Kidney (tissue), 14 donors: Measurements from ENCODE around the gene RREB1. TPM values are rescaled to one million over a fixed set of nuclear protein-coding genes. Genes with fewer than 3 reads are reported as not detected.

ENCODE experiments used
- DNase-seq, 5 donors: peaks; one replicate each; pipeline ENCODE4 v3.0.0-alpha.2; 2013 to 2020
- FAIRE-seq: peaks from 2 replicates; lab custom pipeline; 2012; peaks lifted over from hg19 to GRCh38; lab: Jason Lieb, UNC
- H3K27ac ChIP-seq, 2 donors: one replicate each; pipeline ENCODE4 v1.7.0; 2013; ENCODE audit warnings: low read depth in 2 of 2, low read length in 2 of 2, inconsistent platforms in 1 of 2
- H3K27me3 ChIP-seq: one replicate; pipeline ENCODE4 v1.7.1; 2013; ENCODE audit warnings: low read length, inconsistent platforms; ENCODE audit not compliant: control insufficient read depth, insufficient read depth
- H3K36me3 ChIP-seq, 3 donors: one replicate each; pipeline versions ENCODE4 v1.7.0 to v1.7.1; 2013; ENCODE audit warnings: low read length in 3 of 3, control low read depth in 1 of 3, inconsistent platforms in 1 of 3; ENCODE audit not compliant: insufficient read depth in 3 of 3, control insufficient read depth in 2 of 3
- H3K4me1 ChIP-seq, 3 donors: one replicate each; pipeline versions ENCODE4 v1.7.0 to v1.7.1; 2013; ENCODE audit warnings: low read length in 3 of 3, inconsistent platforms in 1 of 3, low read depth in 1 of 3; ENCODE audit not compliant: control insufficient read depth in 2 of 3, insufficient read depth in 2 of 3
- H3K4me3 ChIP-seq, 3 donors: one replicate each; pipeline versions ENCODE4 v1.7.0 to v1.8.1; 2013; ENCODE audit warnings: low read length in 3 of 3, control low read depth in 1 of 3, inconsistent platforms in 1 of 3
- H3K9ac ChIP-seq, 3 donors: one replicate each; pipeline versions ENCODE4 v1.7.0 to v1.7.1; 2013; ENCODE audit warnings: low read length in 3 of 3, control low read depth in 1 of 3, inconsistent platforms in 1 of 3
- H3K9me3 ChIP-seq, 3 donors: one replicate each; pipeline versions ENCODE4 v1.7.0 to v1.7.1; 2013; ENCODE audit warnings: low read length in 3 of 3, control low read depth in 1 of 3, inconsistent platforms in 1 of 3; ENCODE audit not compliant: control insufficient read depth in 2 of 3, insufficient read depth in 1 of 3
- CTCF ChIP-seq: IDR thresholded peaks from 3 replicates; pipeline ENCODE4 v1.5.1; 2012; ENCODE audit warnings: mild to moderate bottlenecking, moderate library complexity, borderline replicate concordance; ENCODE audit not compliant: insufficient read depth; ENCODE audit errors: extremely low read depth
- intact Hi-C: fragments of 100-400 bp; cut with DNase I; formaldehyde crosslinking; loops from one replicate; pipeline ENCODE4 v1.11.1; 2022
- polyA plus RNA-seq: library from polyadenylated mRNA; stranded (reverse); fragments of 350-450 nt; fragmentation: Illumina TruSeq; extraction: RNeasy Lipid Tissue Mini Kit (QIAGEN cat#74804); gene quantifications from one replicate; pipeline ENCODE4 v1.2.3, GENCODE V29; 2014; ENCODE audit warnings: low read depth, low replicate concordance; ENCODE audit not compliant: insufficient read depth
- total RNA-seq: library from RNA; stranded (reverse); fragmentation: NEBNext Ultra II Directional; extraction: Animal tissue kit (Norgen Biotek cat#: 25700); gene quantifications from one replicate; pipeline ENCODE4 v1.2.1, GENCODE V29; 2021
- donor health status: control.
- donor health status: control.
- donor health status: control.
- donor health status: control.
- donor health status: control.
- donor health status: DM: yes; HTN: yes; CAD: no.
- donor health status: Normal renal cell carcinoma (clear cell type).

Gene RREB1
- total and polyA plus RNA-seq, 2 donors from 2014 or later: 5.9 to 56.5 TPM

- Histone ChIP-seq H3K4me3 (no peak overlapping the region), H3K9me3 (no peaks in the 10 kb centered on the region), H3K27me3 (no peaks in the 10 kb centered on the region), H3K36me3 (no peaks in the 10 kb centered on the region), H3K4me1 (peaks cover 0 to 35% (median 12%) of the 10 kb centered on the region in 3 donors), H3K9ac (no peak overlapping the region), H3K27ac (no peak overlapping the region)
- TF ChIP-seq CTCF: no peak
- intact Hi-C loops: no loop called here
- FAIRE-seq: no peak
- DNase-seq: no peak
Measured at GRCh38 chr6:7157752-7158616, 50.2 kb downstream of the RREB1 start.

- no peaks in the 10 kb centered on the region for H3K27me3 ChIP-seq
- no peak for TF ChIP-seq CTCF
- no peak overlapping the region for H3K27ac ChIP-seq
- DNase-seq (no peak), FAIRE-seq (no peak)
- no peak overlapping the region for H3K9ac ChIP-seq
- intact Hi-C loops: no loop called here
- peaks cover 2 to 42% (median 20%) of the 10 kb centered on the region in 3 donors for H3K4me1 ChIP-seq
- no peak overlapping the region for H3K4me3 ChIP-seq
- H3K36me3 ChIP-seq: no peaks in the 10 kb centered on the region
- no peaks in the 10 kb centered on the region for H3K9me3 ChIP-seq
Measured at GRCh38 chr6:7159790-7160525, 52.2 kb downstream of the RREB1 start.

GRCh38 chr6:7161253-7161623, 53.5 kb downstream of the RREB1 start:
- FAIRE-seq: no peak
- intact Hi-C loops: no loop called here
- H3K27ac ChIP-seq: no peak overlapping the region
- H3K9me3 ChIP-seq: no peaks in the 10 kb centered on the region
- H3K4me1 ChIP-seq: peaks cover 2 to 46% (median 29%) of the 10 kb centered on the region in 3 donors
- H3K27me3 ChIP-seq: no peaks in the 10 kb centered on the region
- H3K4me3 ChIP-seq: no peak overlapping the region
- H3K36me3 ChIP-seq: no peaks in the 10 kb centered on the region
- no peak for TF ChIP-seq CTCF
- DNase-seq: no peak
- H3K9ac ChIP-seq: no peak overlapping the region
